GM18507 (cell line): ENCODE results near the gene KDM4D.
"Not testable (repeated sequence)": the region's sequence is repeated elsewhere in the genome, so short reads cannot be mapped to it uniquely, and the experiment has no call there.

Experiments used
- DNase-seq: peaks from one replicate; pipeline ENCODE4 v3.0.0; 2011; ENCODE audit warnings: low read depth; ENCODE audit not compliant: insufficient read length; ENCODE audit errors: extremely low spot score
- FAIRE-seq: peaks from 2 replicates; lab custom pipeline; 2011; peaks lifted over from hg19 to GRCh38; lab: Jason Lieb, UNC

The KDM4D gene

GRCh38 chr11:95021468-95021867, 48.0 kb downstream of the KDM4D start:
- not testable (repeated sequence) for DNase-seq, FAIRE-seq

- FAIRE-seq: no peak
- DNase-seq: no peak
Observed at GRCh38 chr11:95024958-95025357, 51.4 kb downstream of the KDM4D start, which contains the start of gene KDM4E. KDM4E (plus strand) TSS chr11:95025258; CDS start chr11:95025558, 300 bp downstream.

GRCh38 chr11:95025594-95025993, 52.1 kb downstream of the KDM4D start:
- not testable (repeated sequence) for FAIRE-seq, DNase-seq

- DNase-seq (no peak), FAIRE-seq (no peak)
Observed at GRCh38 chr11:95028357-95028756, 54.8 kb downstream of the KDM4D start.

GRCh38 chr11:95033051-95033450, 59.5 kb downstream of the KDM4D start:
- FAIRE-seq (no peak), DNase-seq (no peak)

- DNase-seq (no peak), FAIRE-seq (no peak)
Observed at GRCh38 chr11:95035316-95035715, 61.8 kb downstream of the KDM4D start.

- not testable (repeated sequence) for FAIRE-seq, DNase-seq
Observed at GRCh38 chr11:95037356-95038035, 64.0 kb downstream of the KDM4D start.

GRCh38 chr11:95042239-95042638, 68.7 kb downstream of the KDM4D start:
- no peak for FAIRE-seq
- DNase-seq: no peak

- DNase-seq (no peak), FAIRE-seq (no peak)
Observed at GRCh38 chr11:95042906-95043305, 69.4 kb downstream of the KDM4D start.

GRCh38 chr11:95044010-95044409, 70.5 kb downstream of the KDM4D start:
- DNase-seq (no peak), FAIRE-seq (no peak)

- DNase-seq (no peak), FAIRE-seq (no peak)
Observed at GRCh38 chr11:95045812-95046211, 72.3 kb downstream of the KDM4D start.
